GM12878 (cell line): Measurements from ENCODE around the gene CCDC15.

Source experiments
- BHLHE40 ChIP-seq, 2 experiments: fragments of 450-650 bp in 1 of 2; IDR thresholded peaks; 2 replicates each; pipeline ENCODE4 v1.6.1; 2011 to 2017; ENCODE audit warnings: low read depth in 2 of 2, borderline replicate concordance in 1 of 2, improper control_type of control experiment in 1 of 2, low read length in 1 of 2, mild to moderate bottlenecking in 1 of 2
- CTCF ChIP-seq, 3 experiments: IDR thresholded peaks in 2 of 3; conservative IDR thresholded peaks in 1 of 3; 2 replicates each; pipeline ENCODE4 v1.5.1; 2011; ENCODE audit warnings: low read depth in 3 of 3, low read length in 3 of 3, mild to moderate bottlenecking in 3 of 3, control low read depth in 2 of 3, moderate library complexity in 2 of 3, inconsistent platforms in 1 of 3, mixed read lengths in 1 of 3; ENCODE audit not compliant: control insufficient read depth in 2 of 3, insufficient read depth in 1 of 3; ENCODE audit errors: extremely low read depth in 1 of 3
- EP300 ChIP-seq, 2 experiments: fragments of 150-350 bp in 1 of 2; IDR thresholded peaks; 2 replicates each; pipeline ENCODE4 v1.6.1; 2011 to 2012; ENCODE audit warnings: low read depth in 2 of 2, low read length in 2 of 2, borderline replicate concordance in 1 of 2, improper control_type of control experiment in 1 of 2, inconsistent platforms in 1 of 2; ENCODE audit not compliant: control insufficient read depth in 1 of 2
- NBN ChIP-seq: fragments of 450-650 bp; IDR thresholded peaks from 2 replicates; pipeline ENCODE4 v1.6.1; 2016
- PBX3 ChIP-seq: IDR thresholded peaks from 2 replicates; pipeline ENCODE4 v1.6.1; 2011; ENCODE audit warnings: mild to moderate bottlenecking, low read depth, low read length, moderate library complexity; ENCODE audit not compliant: insufficient replicate concordance
- POLR2A ChIP-seq: IDR thresholded peaks from 2 replicates; pipeline ENCODE4 v1.6.1; 2011; ENCODE audit warnings: low read depth, mild to moderate bottlenecking, low read length
- POLR2AphosphoS2 ChIP-seq: IDR thresholded peaks from 2 replicates; pipeline ENCODE4 v1.6.1; 2011; ENCODE audit warnings: low read depth, mild to moderate bottlenecking, low read length, improper control_type of control experiment, moderate library complexity
- TF ChIP-seq, protein P1 (sequence below): IDR thresholded peaks from 2 replicates; pipeline ENCODE4 v1.6.1; 2012; ENCODE audit warnings: mild to moderate bottlenecking, low read depth, low read length
- TF ChIP-seq, protein P2 (sequence below): fragments of 450-650 bp; IDR thresholded peaks from 2 replicates; pipeline ENCODE4 v1.6.1; 2017; ENCODE audit warnings: antibody characterized with exemption, mild to moderate bottlenecking, moderate library complexity
- TF ChIP-seq, protein P3 (sequence below): fragments of 450-650 bp; formaldehyde crosslinking; IDR thresholded peaks from 2 replicates; pipeline ENCODE4 v1.5.0; 2022; ENCODE audit warnings: mild to moderate bottlenecking, missing genetic modification characterization

- TF ChIP-seq PBX3 (no peak), POLR2A (no peak), CTCF (IDR thresholded peaks at IDR 0.05 in 2 of 3, conservative IDR thresholded peaks at IDR 0.05 in 1 of 3; ENCODE audit: control insufficient read depth in 2 of 3, extremely low read depth in 1 of 3, insufficient read depth in 1 of 3, low read depth in 3 of 3, low read length in 3 of 3) (no peak), NBN (no peak), POLR2AphosphoS2 (no peak), EP300 (IDR thresholded peaks at IDR 0.05; ENCODE audit: borderline replicate concordance in 1 of 2, control insufficient read depth in 1 of 2, low read depth in 2 of 2, low read length in 2 of 2) (no peak), BHLHE40 (IDR thresholded peaks at IDR 0.05; ENCODE audit: borderline replicate concordance in 1 of 2, low read depth in 2 of 2, low read length in 1 of 2) (no peak)
- TF ChIP-seq, protein P1, sequence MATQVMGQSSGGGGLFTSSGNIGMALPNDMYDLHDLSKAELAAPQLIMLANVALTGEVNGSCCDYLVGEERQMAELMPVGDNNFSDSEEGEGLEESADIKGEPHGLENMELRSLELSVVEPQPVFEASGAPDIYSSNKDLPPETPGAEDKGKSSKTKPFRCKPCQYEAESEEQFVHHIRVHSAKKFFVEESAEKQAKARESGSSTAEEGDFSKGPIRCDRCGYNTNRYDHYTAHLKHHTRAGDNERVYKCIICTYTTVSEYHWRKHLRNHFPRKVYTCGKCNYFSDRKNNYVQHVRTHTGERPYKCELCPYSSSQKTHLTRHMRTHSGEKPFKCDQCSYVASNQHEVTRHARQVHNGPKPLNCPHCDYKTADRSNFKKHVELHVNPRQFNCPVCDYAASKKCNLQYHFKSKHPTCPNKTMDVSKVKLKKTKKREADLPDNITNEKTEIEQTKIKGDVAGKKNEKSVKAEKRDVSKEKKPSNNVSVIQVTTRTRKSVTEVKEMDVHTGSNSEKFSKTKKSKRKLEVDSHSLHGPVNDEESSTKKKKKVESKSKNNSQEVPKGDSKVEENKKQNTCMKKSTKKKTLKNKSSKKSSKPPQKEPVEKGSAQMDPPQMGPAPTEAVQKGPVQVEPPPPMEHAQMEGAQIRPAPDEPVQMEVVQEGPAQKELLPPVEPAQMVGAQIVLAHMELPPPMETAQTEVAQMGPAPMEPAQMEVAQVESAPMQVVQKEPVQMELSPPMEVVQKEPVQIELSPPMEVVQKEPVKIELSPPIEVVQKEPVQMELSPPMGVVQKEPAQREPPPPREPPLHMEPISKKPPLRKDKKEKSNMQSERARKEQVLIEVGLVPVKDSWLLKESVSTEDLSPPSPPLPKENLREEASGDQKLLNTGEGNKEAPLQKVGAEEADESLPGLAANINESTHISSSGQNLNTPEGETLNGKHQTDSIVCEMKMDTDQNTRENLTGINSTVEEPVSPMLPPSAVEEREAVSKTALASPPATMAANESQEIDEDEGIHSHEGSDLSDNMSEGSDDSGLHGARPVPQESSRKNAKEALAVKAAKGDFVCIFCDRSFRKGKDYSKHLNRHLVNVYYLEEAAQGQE: no peak
- TF ChIP-seq, protein P2, sequence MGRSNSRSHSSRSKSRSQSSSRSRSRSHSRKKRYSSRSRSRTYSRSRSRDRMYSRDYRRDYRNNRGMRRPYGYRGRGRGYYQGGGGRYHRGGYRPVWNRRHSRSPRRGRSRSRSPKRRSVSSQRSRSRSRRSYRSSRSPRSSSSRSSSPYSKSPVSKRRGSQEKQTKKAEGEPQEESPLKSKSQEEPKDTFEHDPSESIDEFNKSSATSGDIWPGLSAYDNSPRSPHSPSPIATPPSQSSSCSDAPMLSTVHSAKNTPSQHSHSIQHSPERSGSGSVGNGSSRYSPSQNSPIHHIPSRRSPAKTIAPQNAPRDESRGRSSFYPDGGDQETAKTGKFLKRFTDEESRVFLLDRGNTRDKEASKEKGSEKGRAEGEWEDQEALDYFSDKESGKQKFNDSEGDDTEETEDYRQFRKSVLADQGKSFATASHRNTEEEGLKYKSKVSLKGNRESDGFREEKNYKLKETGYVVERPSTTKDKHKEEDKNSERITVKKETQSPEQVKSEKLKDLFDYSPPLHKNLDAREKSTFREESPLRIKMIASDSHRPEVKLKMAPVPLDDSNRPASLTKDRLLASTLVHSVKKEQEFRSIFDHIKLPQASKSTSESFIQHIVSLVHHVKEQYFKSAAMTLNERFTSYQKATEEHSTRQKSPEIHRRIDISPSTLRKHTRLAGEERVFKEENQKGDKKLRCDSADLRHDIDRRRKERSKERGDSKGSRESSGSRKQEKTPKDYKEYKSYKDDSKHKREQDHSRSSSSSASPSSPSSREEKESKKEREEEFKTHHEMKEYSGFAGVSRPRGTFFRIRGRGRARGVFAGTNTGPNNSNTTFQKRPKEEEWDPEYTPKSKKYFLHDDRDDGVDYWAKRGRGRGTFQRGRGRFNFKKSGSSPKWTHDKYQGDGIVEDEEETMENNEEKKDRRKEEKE: no peak
- TF ChIP-seq, protein P3, sequence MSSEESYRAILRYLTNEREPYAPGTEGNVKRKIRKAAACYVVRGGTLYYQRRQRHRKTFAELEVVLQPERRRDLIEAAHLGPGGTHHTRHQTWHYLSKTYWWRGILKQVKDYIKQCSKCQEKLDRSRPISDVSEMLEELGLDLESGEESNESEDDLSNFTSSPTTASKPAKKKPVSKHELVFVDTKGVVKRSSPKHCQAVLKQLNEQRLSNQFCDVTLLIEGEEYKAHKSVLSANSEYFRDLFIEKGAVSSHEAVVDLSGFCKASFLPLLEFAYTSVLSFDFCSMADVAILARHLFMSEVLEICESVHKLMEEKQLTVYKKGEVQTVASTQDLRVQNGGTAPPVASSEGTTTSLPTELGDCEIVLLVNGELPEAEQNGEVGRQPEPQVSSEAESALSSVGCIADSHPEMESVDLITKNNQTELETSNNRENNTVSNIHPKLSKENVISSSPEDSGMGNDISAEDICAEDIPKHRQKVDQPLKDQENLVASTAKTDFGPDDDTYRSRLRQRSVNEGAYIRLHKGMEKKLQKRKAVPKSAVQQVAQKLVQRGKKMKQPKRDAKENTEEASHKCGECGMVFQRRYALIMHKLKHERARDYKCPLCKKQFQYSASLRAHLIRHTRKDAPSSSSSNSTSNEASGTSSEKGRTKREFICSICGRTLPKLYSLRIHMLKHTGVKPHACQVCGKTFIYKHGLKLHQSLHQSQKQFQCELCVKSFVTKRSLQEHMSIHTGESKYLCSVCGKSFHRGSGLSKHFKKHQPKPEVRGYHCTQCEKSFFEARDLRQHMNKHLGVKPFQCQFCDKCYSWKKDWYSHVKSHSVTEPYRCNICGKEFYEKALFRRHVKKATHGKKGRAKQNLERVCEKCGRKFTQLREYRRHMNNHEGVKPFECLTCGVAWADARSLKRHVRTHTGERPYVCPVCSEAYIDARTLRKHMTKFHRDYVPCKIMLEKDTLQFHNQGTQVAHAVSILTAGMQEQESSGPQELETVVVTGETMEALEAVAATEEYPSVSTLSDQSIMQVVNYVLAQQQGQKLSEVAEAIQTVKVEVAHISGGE: no peak
These were observed 82.9 kb downstream of the CCDC15 start for GRCh38 chr11:125036933-125037332.
